ENCODE measurements around the gene MDGA2.

Gene MDGA2

GRCh38 chr14:47302121-47302520 is 373.3 kb downstream of the MDGA2 start:
- H3K4me1 ChIP-seq (ENCODE audit: control insufficient read depth, insufficient read depth, low read depth, low read length), result peaks cover 5% of the 10 kb centered on the region
- H3K9me3 ChIP-seq (ENCODE audit: control insufficient read depth, low read length), result peaks cover 3% of the 10 kb centered on the region
- 100% methylated on average over 1 of the region's 2 CpGs for WGBS
- peak overlapping the region; percentile 11 for H3K4me2 ChIP-seq (ENCODE audit: low read length, poor library complexity, severe bottlenecking)
- H2BK15ac ChIP-seq (ENCODE audit: low read depth, poor library complexity, severe bottlenecking), result no peak overlapping the region
- no peak overlapping the region for H4K91ac ChIP-seq (ENCODE audit: low read length)
- no peak overlapping the region for H3K9ac ChIP-seq (ENCODE audit: low read length)
- no peak overlapping the region for H3K4ac ChIP-seq (ENCODE audit: low read depth in 1 of 2, low read length in 2 of 2)
- no peak overlapping the region for H4K8ac ChIP-seq (ENCODE audit: low read length)
- H3K23ac ChIP-seq (ENCODE audit: low read length in 2 of 2), result no peak overlapping the region
- no peak overlapping the region for H2AK5ac ChIP-seq (ENCODE audit: low read length, severe bottlenecking)
- H3K4me3 ChIP-seq (ENCODE audit: insufficient read depth in 1 of 2, low read depth in 1 of 2, low read length in 2 of 2), result no peak overlapping the region
- H3K14ac ChIP-seq (ENCODE audit: low read length in 2 of 2), result no peak overlapping the region
- H2BK12ac ChIP-seq (ENCODE audit: low read length in 2 of 2), result no peak overlapping the region
- H2AFZ ChIP-seq (ENCODE audit: low read depth, low read length), result no peak overlapping the region
- no peak overlapping the region for H3K18ac ChIP-seq (ENCODE audit: low read depth in 1 of 2, low read length in 2 of 2)
- H3K79me1 ChIP-seq (replicated peaks; ENCODE audit: low read length, poor library complexity, severe bottlenecking), result no peaks in the 10 kb centered on the region
- H3K27me3 ChIP-seq (ENCODE audit: control insufficient read depth in 1 of 2, insufficient read depth in 1 of 2, low read length in 2 of 2), result no peaks in the 10 kb centered on the region
- DNase-seq, result no peak
- no peaks in the 10 kb centered on the region for H3K36me3 ChIP-seq (ENCODE audit: control insufficient read depth in 1 of 2, insufficient read depth in 2 of 2, low read depth in 1 of 2, low read length in 2 of 2)
- H3K27ac ChIP-seq (ENCODE audit: low read length, poor library complexity, severe bottlenecking), result no peak overlapping the region
- H2BK120ac ChIP-seq (ENCODE audit: low read depth, low read length), result no peak overlapping the region
- no peak overlapping the region for H2BK5ac ChIP-seq (ENCODE audit: low read depth, low read length, poor library complexity, severe bottlenecking)

- no CpG with 5 or more reads among the region's 3 CpGs for WGBS
- H3K4me2 ChIP-seq (ENCODE audit: low read length, poor library complexity, severe bottlenecking), result no peak overlapping the region
Observed at GRCh38 chr14:47300796-47301195, 374.6 kb downstream of the MDGA2 start.

GRCh38 chr14:47297374-47297773 is 378.0 kb downstream of the MDGA2 start:
- H3K4me2 ChIP-seq (ENCODE audit: low read length, poor library complexity, severe bottlenecking), result no peak overlapping the region
- H3K9ac ChIP-seq (ENCODE audit: low read length), result no peak overlapping the region
- no peak overlapping the region for H4K91ac ChIP-seq (ENCODE audit: low read length)
- no peaks in the 10 kb centered on the region for H3K36me3 ChIP-seq (ENCODE audit: control insufficient read depth in 1 of 2, insufficient read depth in 2 of 2, low read depth in 1 of 2, low read length in 2 of 2)
- H3K18ac ChIP-seq (ENCODE audit: low read depth in 1 of 2, low read length in 2 of 2), result no peak overlapping the region
- H2AK5ac ChIP-seq (ENCODE audit: low read length, severe bottlenecking), result no peak overlapping the region
- no peak overlapping the region for H2BK120ac ChIP-seq (ENCODE audit: low read depth, low read length)
- no peak for DNase-seq
- no peaks in the 10 kb centered on the region for H3K79me1 ChIP-seq (replicated peaks; ENCODE audit: low read length, poor library complexity, severe bottlenecking)
- no peak overlapping the region for H2AFZ ChIP-seq (ENCODE audit: low read depth, low read length)
- H3K23ac ChIP-seq (ENCODE audit: low read length in 2 of 2), result no peak overlapping the region
- no peak overlapping the region for H4K8ac ChIP-seq (ENCODE audit: low read length)
- H3K14ac ChIP-seq (ENCODE audit: low read length in 2 of 2), result no peak overlapping the region
- H2BK5ac ChIP-seq (ENCODE audit: low read depth, low read length, poor library complexity, severe bottlenecking), result no peak overlapping the region
- no peak overlapping the region for H3K4me3 ChIP-seq (ENCODE audit: insufficient read depth in 1 of 2, low read depth in 1 of 2, low read length in 2 of 2)
- H3K27ac ChIP-seq (ENCODE audit: low read length, poor library complexity, severe bottlenecking), result no peak overlapping the region
- peaks cover 5% of the 10 kb centered on the region for H3K4me1 ChIP-seq (ENCODE audit: control insufficient read depth, insufficient read depth, low read depth, low read length)
- no peak overlapping the region for H2BK12ac ChIP-seq (ENCODE audit: low read length in 2 of 2)
- H3K27me3 ChIP-seq (ENCODE audit: control insufficient read depth in 1 of 2, insufficient read depth in 1 of 2, low read length in 2 of 2), result no peaks in the 10 kb centered on the region
- no CpG with 5 or more reads among the region's 1 CpG for WGBS
- no peak overlapping the region for H3K4ac ChIP-seq (ENCODE audit: low read depth in 1 of 2, low read length in 2 of 2)
- no peak overlapping the region for H2BK15ac ChIP-seq (ENCODE audit: low read depth, poor library complexity, severe bottlenecking)
- peaks cover 3% of the 10 kb centered on the region for H3K9me3 ChIP-seq (ENCODE audit: control insufficient read depth, low read length)

More at GRCh38 chr14:47300796-47301195, 374.6 kb downstream of the MDGA2 start:
- Histone ChIP-seq H4K91ac (ENCODE audit: low read length) (no peak overlapping the region), H2BK5ac (ENCODE audit: low read depth, low read length, poor library complexity, severe bottlenecking) (no peak overlapping the region), H3K9me3 (ENCODE audit: control insufficient read depth, low read length) (peaks cover 3% of the 10 kb centered on the region), H2AK5ac (ENCODE audit: low read length, severe bottlenecking) (no peak overlapping the region), H3K79me1 (replicated peaks; ENCODE audit: low read length, poor library complexity, severe bottlenecking) (no peaks in the 10 kb centered on the region), H2BK12ac (ENCODE audit: low read length in 2 of 2) (no peak overlapping the region), H2BK120ac (ENCODE audit: low read depth, low read length) (no peak overlapping the region), H3K23ac (ENCODE audit: low read length in 2 of 2) (no peak overlapping the region), H3K27ac (ENCODE audit: low read length, poor library complexity, severe bottlenecking) (peak overlapping the region; percentile 87), H2AFZ (ENCODE audit: low read depth, low read length) (no peak overlapping the region), H4K8ac (ENCODE audit: low read length) (no peak overlapping the region), H2BK15ac (ENCODE audit: low read depth, poor library complexity, severe bottlenecking) (no peak overlapping the region), H3K4me3 (ENCODE audit: insufficient read depth in 1 of 2, low read depth in 1 of 2, low read length in 2 of 2) (no peak overlapping the region), H3K14ac (ENCODE audit: low read length in 2 of 2) (no peak overlapping the region), H3K36me3 (ENCODE audit: control insufficient read depth in 1 of 2, insufficient read depth in 2 of 2, low read depth in 1 of 2, low read length in 2 of 2) (no peaks in the 10 kb centered on the region), H3K4ac (ENCODE audit: low read depth in 1 of 2, low read length in 2 of 2) (no peak overlapping the region), H3K18ac (ENCODE audit: low read depth in 1 of 2, low read length in 2 of 2) (no peak overlapping the region), H3K9ac (ENCODE audit: low read length) (no peak overlapping the region), H3K27me3 (ENCODE audit: control insufficient read depth in 1 of 2, insufficient read depth in 1 of 2, low read length in 2 of 2) (no peaks in the 10 kb centered on the region), H3K4me1 (ENCODE audit: control insufficient read depth, insufficient read depth, low read depth, low read length) (peaks cover 5% of the 10 kb centered on the region)
- peak; percentile 8 for DNase-seq

GRCh38 chr14:47284283-47284682 is 391.1 kb downstream of the MDGA2 start:
- Histone ChIP-seq H2BK15ac (ENCODE audit: low read depth, poor library complexity, severe bottlenecking) (no peak overlapping the region), H3K23ac (ENCODE audit: low read length in 2 of 2) (no peak overlapping the region), H3K27me3 (ENCODE audit: control insufficient read depth in 1 of 2, insufficient read depth in 1 of 2, low read length in 2 of 2) (no peaks in the 10 kb centered on the region), H4K91ac (ENCODE audit: low read length) (no peak overlapping the region), H3K4me1 (ENCODE audit: control insufficient read depth, insufficient read depth, low read depth, low read length) (no peaks in the 10 kb centered on the region), H2BK12ac (ENCODE audit: low read length in 2 of 2) (no peak overlapping the region), H3K36me3 (ENCODE audit: control insufficient read depth in 1 of 2, insufficient read depth in 2 of 2, low read depth in 1 of 2, low read length in 2 of 2) (no peaks in the 10 kb centered on the region), H3K27ac (ENCODE audit: low read length, poor library complexity, severe bottlenecking) (no peak overlapping the region), H3K79me1 (replicated peaks; ENCODE audit: low read length, poor library complexity, severe bottlenecking) (no peaks in the 10 kb centered on the region), H2AK5ac (ENCODE audit: low read length, severe bottlenecking) (no peak overlapping the region), H3K4me2 (ENCODE audit: low read length, poor library complexity, severe bottlenecking) (no peak overlapping the region), H3K4ac (ENCODE audit: low read depth in 1 of 2, low read length in 2 of 2) (no peak overlapping the region), H2BK120ac (ENCODE audit: low read depth, low read length) (no peak overlapping the region), H4K8ac (ENCODE audit: low read length) (no peak overlapping the region), H3K9me3 (ENCODE audit: control insufficient read depth, low read length) (no peaks in the 10 kb centered on the region), H2AFZ (ENCODE audit: low read depth, low read length) (no peak overlapping the region), H3K18ac (ENCODE audit: low read depth in 1 of 2, low read length in 2 of 2) (no peak overlapping the region), H3K14ac (ENCODE audit: low read length in 2 of 2) (no peak overlapping the region), H2BK5ac (ENCODE audit: low read depth, low read length, poor library complexity, severe bottlenecking) (no peak overlapping the region), H3K9ac (ENCODE audit: low read length) (no peak overlapping the region), H3K4me3 (ENCODE audit: insufficient read depth in 1 of 2, low read depth in 1 of 2, low read length in 2 of 2) (no peak overlapping the region)
- WGBS, result 86% methylated on average over 1 of the region's 1 CpG
- no peak for DNase-seq
